Breast epithelium (tissue), 4 donors: ENCODE measurements around the gene MARVELD3. TPM values are rescaled to one million over a fixed set of nuclear protein-coding genes. Genes with fewer than 3 reads are reported as not detected.

ENCODE experiments used
- DNase-seq, 2 donors: peaks; one replicate each; pipeline ENCODE4 v3.0.0-alpha.2; 2019; ENCODE audit warnings: low spot score in 2 of 2
- H3K27ac ChIP-seq, 2 donors: fragments of 200-600 bp; sonication (generic) in 1 of 2; one replicate each; pipeline ENCODE4 v1.5.1; 2016 to 2019; ENCODE audit warnings: mild to moderate bottlenecking in 1 of 2
- H3K27me3 ChIP-seq, 2 donors: fragments of 200-600 bp; sonication (generic) in 1 of 2; one replicate each; pipeline versions ENCODE4 v1.5.1 to v1.6.0; 2017 to 2019; ENCODE audit warnings: control low read depth in 1 of 2, mild to moderate bottlenecking in 1 of 2
- H3K36me3 ChIP-seq: fragments of 200-600 bp; one replicate; pipeline ENCODE4 v1.5.1; 2019
- H3K4me1 ChIP-seq, 2 donors: fragments of 200-600 bp; sonication (generic); one replicate each; pipeline ENCODE4 v1.5.1; 2016 to 2019; ENCODE audit warnings: control low read depth in 1 of 2
- H3K4me3 ChIP-seq, 3 donors: fragments of 200-600 bp; sonication (generic); 1 replicate in 2 of 3; 2 replicates in 1 of 3; pipeline ENCODE4 v1.5.1; 2016 to 2019; ENCODE audit warnings: mild to moderate bottlenecking in 3 of 3, moderate library complexity in 2 of 3
- H3K9me3 ChIP-seq, 2 donors: fragments of 200-600 bp; sonication (generic) in 1 of 2; one replicate each; pipeline ENCODE4 v1.5.1; 2016 to 2019; ENCODE audit warnings: control low read depth in 1 of 2
- POLR2A ChIP-seq: fragments of 450-650 bp; IDR thresholded peaks from one replicate; pipeline ENCODE4 v1.6.1; 2016; ENCODE audit warnings: antibody characterized with exemption, mild to moderate bottlenecking, moderate library complexity
- POLR2AphosphoS5 ChIP-seq, 3 donors: sonication (generic); formaldehyde crosslinking; IDR thresholded peaks; one replicate each; pipeline ENCODE4 v1.6.1; 2017; ENCODE audit warnings: antibody characterized with exemption in 3 of 3
- intact Hi-C: fragments of 100-400 bp; cut with DNase I; formaldehyde crosslinking; loops from one replicate; pipeline ENCODE4 v1.15.1; 2023; ENCODE audit warnings: low total_unique reads
- total RNA-seq, 3 donors: library from RNA; depleted of rRNA; stranded (reverse); fragments of >200 nt; gene quantifications; one replicate each; pipeline ENCODE4 v1.1.0, GENCODE V29; 2016
- TF ChIP-seq, protein P1 (sequence below), 3 donors: fragments of 450-650 bp; IDR thresholded peaks; one replicate each; pipeline ENCODE4 v1.5.1; 2016 to 2017; ENCODE audit warnings: antibody characterized with exemption in 3 of 3, mild to moderate bottlenecking in 3 of 3, moderate library complexity in 3 of 3

Gene MARVELD3
- total RNA-seq, 3 donors from 2014 or later, result 11.8 to 21.5 TPM; not detected in 1

DNA sequence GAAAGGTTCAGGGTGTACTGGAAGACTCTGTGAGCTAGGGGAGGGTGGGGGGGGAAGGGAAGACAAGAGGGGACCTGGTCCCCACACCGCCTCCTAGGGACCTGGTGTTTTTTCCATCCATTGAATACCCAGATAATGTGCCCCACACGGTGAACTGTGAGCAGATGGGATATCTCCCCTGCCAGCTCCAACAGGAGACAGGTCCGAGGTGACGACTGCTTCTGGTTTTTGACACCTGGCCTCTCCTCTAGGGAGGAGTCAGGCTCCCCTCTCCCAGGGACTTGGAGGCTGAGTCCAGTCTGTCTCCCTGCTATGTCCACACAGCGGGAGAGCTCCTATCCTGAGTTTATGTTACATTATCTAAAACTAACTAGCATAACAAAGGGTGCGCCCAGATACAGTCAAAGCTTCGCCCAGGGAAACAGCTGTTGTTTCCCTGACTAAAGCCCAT lies 1.8 kb downstream of the MARVELD3 start:
- peak overlapping the region in 1 of 3 donors; percentile 80 for H3K4me3 ChIP-seq
- TF ChIP-seq POLR2AphosphoS5 (IDR thresholded peaks at IDR 0.05) (no peak), POLR2A (no peak)
- TF ChIP-seq, protein P1, sequence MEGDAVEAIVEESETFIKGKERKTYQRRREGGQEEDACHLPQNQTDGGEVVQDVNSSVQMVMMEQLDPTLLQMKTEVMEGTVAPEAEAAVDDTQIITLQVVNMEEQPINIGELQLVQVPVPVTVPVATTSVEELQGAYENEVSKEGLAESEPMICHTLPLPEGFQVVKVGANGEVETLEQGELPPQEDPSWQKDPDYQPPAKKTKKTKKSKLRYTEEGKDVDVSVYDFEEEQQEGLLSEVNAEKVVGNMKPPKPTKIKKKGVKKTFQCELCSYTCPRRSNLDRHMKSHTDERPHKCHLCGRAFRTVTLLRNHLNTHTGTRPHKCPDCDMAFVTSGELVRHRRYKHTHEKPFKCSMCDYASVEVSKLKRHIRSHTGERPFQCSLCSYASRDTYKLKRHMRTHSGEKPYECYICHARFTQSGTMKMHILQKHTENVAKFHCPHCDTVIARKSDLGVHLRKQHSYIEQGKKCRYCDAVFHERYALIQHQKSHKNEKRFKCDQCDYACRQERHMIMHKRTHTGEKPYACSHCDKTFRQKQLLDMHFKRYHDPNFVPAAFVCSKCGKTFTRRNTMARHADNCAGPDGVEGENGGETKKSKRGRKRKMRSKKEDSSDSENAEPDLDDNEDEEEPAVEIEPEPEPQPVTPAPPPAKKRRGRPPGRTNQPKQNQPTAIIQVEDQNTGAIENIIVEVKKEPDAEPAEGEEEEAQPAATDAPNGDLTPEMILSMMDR (IDR thresholded peaks at IDR 0.05), result no peak
- H3K27ac ChIP-seq, result no peak overlapping the region
- H3K27me3 ChIP-seq, result peaks cover 0 to 4% of the 10 kb centered on the region in 2 donors
- intact Hi-C loops, result no loop called here
- H3K4me1 ChIP-seq, result no peaks in the 10 kb centered on the region
- no peak for DNase-seq
- H3K36me3 ChIP-seq, result no peaks in the 10 kb centered on the region
- H3K9me3 ChIP-seq, result no peaks in the 10 kb centered on the region

DNA sequence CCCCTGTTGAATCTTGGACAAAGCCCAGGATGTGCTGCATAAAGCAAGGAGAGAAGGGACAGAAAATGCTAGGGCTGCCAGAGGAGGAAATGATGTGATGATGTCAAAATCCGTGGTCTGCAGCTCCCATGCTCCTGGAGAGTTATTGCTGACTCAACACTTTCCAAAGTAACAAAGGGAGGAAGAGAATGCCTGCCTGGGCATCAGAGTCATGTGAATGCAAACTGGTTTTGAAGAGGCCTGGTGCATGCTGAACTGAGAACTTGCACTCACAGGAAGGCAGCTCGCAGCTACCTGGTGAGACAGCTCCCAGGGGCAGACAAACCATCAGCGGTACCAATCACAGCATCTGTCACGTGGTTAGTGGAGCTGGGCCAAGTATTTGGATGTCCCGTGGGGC lies 2.8 kb downstream of the MARVELD3 start:
- intact Hi-C loops, result no loop called here
- no peak overlapping the region for H3K27ac ChIP-seq
- TF ChIP-seq, protein P1 (IDR thresholded peaks at IDR 0.05), result no peak
- TF ChIP-seq POLR2AphosphoS5 (IDR thresholded peaks at IDR 0.05), result no peak
- TF ChIP-seq POLR2A, result no peak
- peaks cover 0 to 4% of the 10 kb centered on the region in 2 donors for H3K27me3 ChIP-seq
- H3K4me1 ChIP-seq, result no peaks in the 10 kb centered on the region
- H3K36me3 ChIP-seq, result no peaks in the 10 kb centered on the region
- peak in 1 of 2 donors; percentile 20 for DNase-seq
- no peak overlapping the region for H3K4me3 ChIP-seq
- no peaks in the 10 kb centered on the region for H3K9me3 ChIP-seq

DNA sequence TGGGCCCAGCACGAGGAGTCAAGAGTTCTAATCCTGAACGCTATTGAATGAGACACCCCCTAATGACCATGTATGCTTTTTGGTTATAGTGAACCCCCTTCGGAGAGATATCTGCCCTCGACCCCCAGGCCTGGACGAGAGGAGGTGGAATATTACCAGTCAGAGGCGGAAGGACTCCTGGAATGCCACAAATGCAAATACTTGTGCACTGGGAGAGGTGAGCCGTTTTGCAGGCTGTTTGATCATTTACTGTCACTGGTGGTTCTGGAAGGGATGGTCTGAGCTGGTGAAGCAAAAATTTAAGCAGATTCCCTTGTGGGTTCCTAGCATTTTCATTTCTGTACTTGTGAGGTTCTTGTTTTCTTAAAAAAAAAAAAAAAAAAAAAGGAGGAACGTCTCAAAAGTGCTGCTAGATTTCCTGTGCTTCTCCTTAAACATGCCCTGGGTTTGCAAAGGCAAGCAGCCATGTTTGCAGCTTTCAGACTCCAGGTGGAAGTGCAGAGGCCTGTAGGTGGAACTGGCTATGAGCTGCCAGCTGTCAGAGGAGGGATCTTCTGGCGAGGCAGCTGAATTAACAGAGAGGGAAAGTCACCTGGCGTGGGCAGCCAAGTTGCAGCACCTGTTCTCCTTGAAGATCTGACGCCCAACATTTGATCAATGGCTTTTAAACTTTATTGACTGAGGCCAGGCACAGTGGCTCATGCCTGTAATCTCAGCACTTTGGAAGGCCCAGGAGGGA lies 3.5 kb downstream of the MARVELD3 start:
- no peak overlapping the region for H3K27ac ChIP-seq
- no peak overlapping the region for H3K4me3 ChIP-seq
- no peaks in the 10 kb centered on the region for H3K9me3 ChIP-seq
- H3K4me1 ChIP-seq, result no peaks in the 10 kb centered on the region
- intact Hi-C loops, result no loop called here
- no peaks in the 10 kb centered on the region for H3K36me3 ChIP-seq
- DNase-seq, result no peak
- H3K27me3 ChIP-seq, result peaks cover 0 to 4% of the 10 kb centered on the region in 2 donors
- TF ChIP-seq, protein P1 (IDR thresholded peaks at IDR 0.05), result no peak
- no peak for TF ChIP-seq POLR2A
- TF ChIP-seq POLR2AphosphoS5 (IDR thresholded peaks at IDR 0.05), result no peak

DNA sequence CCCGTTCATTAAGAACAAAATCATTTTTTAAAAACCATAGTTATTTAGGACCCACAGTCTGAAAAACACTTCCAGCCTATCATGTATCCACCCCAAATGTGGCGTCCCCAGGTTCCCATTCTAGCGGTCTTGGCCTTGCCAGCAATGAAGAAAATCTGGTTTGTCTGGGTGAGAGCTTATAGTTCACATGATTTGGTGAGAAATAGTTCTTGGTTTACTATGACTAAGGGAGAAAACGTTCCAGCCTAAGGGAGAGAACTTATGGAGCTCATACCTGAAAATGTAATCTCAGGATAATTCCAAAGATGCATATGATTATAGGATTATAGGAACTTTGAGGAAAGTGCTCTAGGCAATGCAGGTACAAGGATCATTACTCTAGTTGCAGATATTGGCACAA lies 4.8 kb downstream of the MARVELD3 start:
- no peak for DNase-seq
- intact Hi-C loops, result no loop called here
- Histone ChIP-seq H3K27me3 (peaks cover 0 to 4% of the 10 kb centered on the region in 2 donors), H3K4me3 (no peak overlapping the region), H3K4me1 (no peaks in the 10 kb centered on the region), H3K27ac (no peak overlapping the region), H3K36me3 (no peaks in the 10 kb centered on the region), H3K9me3 (no peaks in the 10 kb centered on the region)
- no peak for TF ChIP-seq POLR2AphosphoS5 (IDR thresholded peaks at IDR 0.05)
- no peak for TF ChIP-seq POLR2A
- TF ChIP-seq, protein P1 (IDR thresholded peaks at IDR 0.05), result no peak

DNA sequence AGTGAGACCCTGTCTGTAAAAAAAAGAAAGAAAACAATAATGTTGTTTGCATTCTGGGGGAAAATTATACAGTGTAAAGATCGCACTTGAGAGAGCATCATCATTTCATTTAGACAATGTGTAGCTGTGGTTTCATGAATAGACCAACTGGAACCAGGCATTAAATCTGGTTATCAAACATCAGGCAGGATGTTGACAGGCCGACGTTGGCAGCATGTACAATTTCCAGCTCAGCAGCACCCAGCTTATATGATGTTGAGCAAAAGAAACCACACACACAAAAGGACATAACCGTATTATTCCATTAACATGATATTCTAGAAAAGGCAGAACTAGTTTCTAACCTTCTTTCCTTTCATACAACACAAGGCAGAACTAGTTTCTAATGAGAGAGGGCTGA lies 5.8 kb downstream of the MARVELD3 start:
- Histone ChIP-seq H3K36me3 (no peaks in the 10 kb centered on the region), H3K4me3 (no peak overlapping the region), H3K4me1 (no peaks in the 10 kb centered on the region), H3K27me3 (peaks cover 0 to 1% of the 10 kb centered on the region in 2 donors), H3K9me3 (no peaks in the 10 kb centered on the region), H3K27ac (no peak overlapping the region)
- TF ChIP-seq POLR2AphosphoS5 (IDR thresholded peaks at IDR 0.05), result no peak
- no peak for TF ChIP-seq POLR2A
- TF ChIP-seq, protein P1 (IDR thresholded peaks at IDR 0.05), result no peak
- intact Hi-C loops, result no loop called here
- DNase-seq, result no peak
